Measurements from ENCODE around the gene TRAF3.

The TRAF3 gene

GRCh38 chr14:102910442-102910841 is 133.2 kb downstream of the TRAF3 start:
- DNase-seq: no peak

GRCh38 chr14:102911541-102911951 is 134.3 kb downstream of the TRAF3 start:
- no peak for DNase-seq

- DNase-seq: no peak
Measured at GRCh38 chr14:102911991-102912761, 134.9 kb downstream of the TRAF3 start.

GRCh38 chr14:102913341-102914211 is 136.3 kb downstream of the TRAF3 start:
- no peak for DNase-seq

GRCh38 chr14:102914474-102915291 is 137.4 kb downstream of the TRAF3 start:
- DNase-seq: no peak

GRCh38 chr14:102915292-102916110 is 138.3 kb downstream of the TRAF3 start:
- DNase-seq: no peak

- no peak for DNase-seq
Measured at GRCh38 chr14:102916347-102917055, 139.3 kb downstream of the TRAF3 start.

GRCh38 chr14:102917056-102917385 is 139.8 kb downstream of the TRAF3 start:
- no peak for DNase-seq

- DNase-seq: peak; percentile 48
Measured at GRCh38 chr14:102917469-102918211, 140.4 kb downstream of the TRAF3 start.

- DNase-seq: no peak
Measured at GRCh38 chr14:102918438-102918837, 141.2 kb downstream of the TRAF3 start.

- no peak for DNase-seq
Measured at GRCh38 chr14:102920273-102920997, 143.2 kb downstream of the TRAF3 start.

- no peak for DNase-seq
Measured at GRCh38 chr14:102920998-102921304, 143.7 kb downstream of the TRAF3 start.

GRCh38 chr14:102922490-102923200 is 145.4 kb downstream of the TRAF3 start, which contains the start of gene AMN:
Gene AMN, plus strand, starts transcription at chr14:102922663. Its CDS starts 26 bp downstream, at chr14:102922689.
- DNase-seq: peak; percentile 7

GRCh38 chr14:102923201-102923924 is 146.1 kb downstream of the TRAF3 start:
- no peak for DNase-seq

- DNase-seq: no peak
Measured at GRCh38 chr14:102923925-102924486, 146.8 kb downstream of the TRAF3 start.

GRCh38 chr14:102924632-102925588 is 147.7 kb downstream of the TRAF3 start:
- no peak for DNase-seq

GRCh38 chr14:102925646-102926045 is 148.4 kb downstream of the TRAF3 start:
- DNase-seq: no peak

Data from fibroblast of skin of scalp (primary cell).